ENCODE measurements around the gene MAP3K21.

Gene MAP3K21

DNA sequence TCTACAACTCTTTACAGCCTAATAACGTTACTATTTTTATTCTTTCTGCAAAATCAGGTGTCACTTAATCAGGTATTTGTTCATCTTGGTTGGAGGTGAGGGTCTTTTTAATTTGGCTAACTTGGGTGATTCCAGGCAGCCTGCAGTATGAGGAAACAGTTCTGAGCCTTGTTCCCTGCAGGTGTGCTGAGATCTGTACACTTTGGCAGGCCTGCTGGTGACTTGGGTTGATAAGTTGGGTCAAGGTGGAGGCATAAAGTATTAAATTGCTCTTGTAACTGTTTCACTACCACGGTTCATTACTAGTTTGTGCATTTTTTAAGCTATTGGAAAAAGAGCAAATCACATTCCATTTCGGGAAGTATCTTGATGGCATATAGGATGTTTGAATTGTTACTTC lies 10.0 kb downstream of the MAP3K21 start:
- no peaks in the 10 kb centered on the region for H3K4me1 ChIP-seq (ENCODE audit: insufficient read depth, poor library complexity, severe bottlenecking)
- H3K4me3 ChIP-seq (ENCODE audit: severe bottlenecking) = no peak overlapping the region
- H3K36me3 ChIP-seq (ENCODE audit: low read depth) = no peaks in the 10 kb centered on the region
- H3K9me3 ChIP-seq (ENCODE audit: severe bottlenecking) = no peaks in the 10 kb centered on the region
- no peak overlapping the region for H3K27ac ChIP-seq (ENCODE audit: poor library complexity, severe bottlenecking)
- ATAC-seq (ENCODE audit: low read depth) (no peak), DNase-seq (ENCODE audit: low spot score) (no peak)
- no peaks in the 10 kb centered on the region for H3K27me3 ChIP-seq (ENCODE audit: insufficient read depth, poor library complexity, severe bottlenecking)
- no peak for TF ChIP-seq CTCF (IDR thresholded peaks at IDR 0.05; ENCODE audit: poor library complexity, severe bottlenecking)

DNA sequence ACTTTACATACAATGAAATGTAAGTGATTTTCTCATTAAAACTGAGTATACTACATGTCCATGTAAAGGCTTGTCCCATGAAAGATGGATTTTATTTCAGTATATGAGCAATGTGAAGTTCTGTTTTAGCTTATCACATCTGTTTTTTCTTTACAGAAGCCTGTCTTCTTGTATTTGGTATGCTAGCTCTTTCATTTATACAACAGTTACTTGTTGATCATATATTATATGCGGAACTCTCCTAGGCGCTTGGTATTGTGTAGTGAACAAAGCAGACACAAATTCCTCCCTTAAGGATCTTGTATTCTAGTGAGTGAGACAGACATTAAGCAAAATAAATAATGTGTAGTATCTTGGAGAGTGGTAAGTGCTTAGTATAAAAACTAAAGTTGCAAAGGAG lies 10.6 kb downstream of the MAP3K21 start:
- H3K9me3 ChIP-seq (ENCODE audit: severe bottlenecking) = no peaks in the 10 kb centered on the region
- ATAC-seq (ENCODE audit: low read depth) = no peak
- no peak for DNase-seq (ENCODE audit: low spot score)
- H3K36me3 ChIP-seq (ENCODE audit: low read depth) = no peaks in the 10 kb centered on the region
- H3K4me1 ChIP-seq (ENCODE audit: insufficient read depth, poor library complexity, severe bottlenecking) = no peaks in the 10 kb centered on the region
- TF ChIP-seq CTCF (IDR thresholded peaks at IDR 0.05; ENCODE audit: poor library complexity, severe bottlenecking) = no peak
- H3K27ac ChIP-seq (ENCODE audit: poor library complexity, severe bottlenecking) = no peak overlapping the region
- no peaks in the 10 kb centered on the region for H3K27me3 ChIP-seq (ENCODE audit: insufficient read depth, poor library complexity, severe bottlenecking)
- H3K4me3 ChIP-seq (ENCODE audit: severe bottlenecking) = no peak overlapping the region

DNA sequence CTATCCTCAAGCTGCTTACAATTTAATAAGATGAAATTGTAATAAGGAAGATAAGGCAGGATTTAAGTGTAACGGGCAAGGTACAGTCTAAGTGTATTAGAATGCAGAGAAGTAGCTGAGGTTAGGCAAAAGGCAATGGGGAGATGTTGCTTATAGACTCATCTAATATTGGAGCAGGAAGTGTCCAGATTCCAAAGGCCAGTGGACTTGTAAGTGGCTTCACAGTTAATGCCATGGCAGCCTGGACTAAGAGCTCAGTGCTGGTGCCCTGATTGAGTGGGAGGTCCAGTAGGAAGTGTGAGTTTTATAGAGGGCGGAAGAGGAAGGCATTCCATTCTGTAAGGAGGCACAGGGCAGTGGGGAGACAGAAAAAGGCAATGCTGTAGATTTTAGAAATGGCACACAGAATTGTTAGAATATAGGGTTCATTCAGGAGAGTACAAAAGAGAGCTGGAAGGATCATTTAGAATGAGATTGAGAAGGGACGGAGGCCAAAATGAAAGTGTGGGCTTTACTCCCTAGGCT lies 12.6 kb downstream of the MAP3K21 start:
- no peak overlapping the region for H3K27ac ChIP-seq (ENCODE audit: poor library complexity, severe bottlenecking)
- no peaks in the 10 kb centered on the region for H3K4me1 ChIP-seq (ENCODE audit: insufficient read depth, poor library complexity, severe bottlenecking)
- no peaks in the 10 kb centered on the region for H3K27me3 ChIP-seq (ENCODE audit: insufficient read depth, poor library complexity, severe bottlenecking)

DNA sequence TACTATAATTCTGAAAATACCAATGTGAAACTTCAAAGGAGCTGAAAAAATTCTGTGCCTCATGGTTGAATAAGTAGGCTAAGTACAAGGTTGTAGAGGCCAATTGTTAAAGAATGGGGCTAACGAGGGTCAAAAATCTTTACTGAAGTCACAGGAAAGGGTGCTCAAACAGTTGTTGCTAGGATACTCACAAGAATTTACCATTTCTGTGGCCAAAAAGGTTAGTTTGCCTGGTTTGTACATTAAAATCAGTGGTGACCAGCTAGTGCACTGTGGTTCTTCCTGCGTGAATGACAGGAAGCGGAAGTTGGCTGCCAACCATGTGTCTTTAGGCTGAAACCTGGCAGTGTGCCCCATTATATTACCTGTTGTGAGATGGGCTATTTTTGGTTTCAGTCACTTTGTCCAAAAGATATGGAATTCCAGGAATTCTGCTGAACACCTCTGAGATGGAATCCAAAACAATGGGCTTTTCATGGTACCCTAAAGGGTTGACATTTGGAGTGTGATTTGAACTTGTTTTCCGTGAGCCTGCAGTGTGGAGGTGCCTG lies 13.5 kb downstream of the MAP3K21 start:
- TF ChIP-seq CTCF (IDR thresholded peaks at IDR 0.05; ENCODE audit: poor library complexity, severe bottlenecking) = no peak
- ATAC-seq (ENCODE audit: low read depth) = no peak
- no peaks in the 10 kb centered on the region for H3K36me3 ChIP-seq (ENCODE audit: low read depth)
- H3K9me3 ChIP-seq (ENCODE audit: severe bottlenecking) = no peaks in the 10 kb centered on the region
- DNase-seq (ENCODE audit: low spot score) = no peak
- no peak overlapping the region for H3K4me3 ChIP-seq (ENCODE audit: severe bottlenecking)
- H3K4me1 ChIP-seq (ENCODE audit: insufficient read depth, poor library complexity, severe bottlenecking) = no peaks in the 10 kb centered on the region
- no peak overlapping the region for H3K27ac ChIP-seq (ENCODE audit: poor library complexity, severe bottlenecking)
- no peaks in the 10 kb centered on the region for H3K27me3 ChIP-seq (ENCODE audit: insufficient read depth, poor library complexity, severe bottlenecking)

More for the DNA sequence above, 12.6 kb downstream of the MAP3K21 start:
- Histone ChIP-seq H3K36me3 (ENCODE audit: low read depth) (no peaks in the 10 kb centered on the region), H3K4me3 (ENCODE audit: severe bottlenecking) (no peak overlapping the region), H3K9me3 (ENCODE audit: severe bottlenecking) (no peaks in the 10 kb centered on the region)
- ATAC-seq (ENCODE audit: low read depth) (no peak), DNase-seq (ENCODE audit: low spot score) (no peak)
- no peak for TF ChIP-seq CTCF (IDR thresholded peaks at IDR 0.05; ENCODE audit: poor library complexity, severe bottlenecking)

GRCh38 chr1:233342086-233342485 lies 14.6 kb downstream of the MAP3K21 start:
- no peak overlapping the region for H3K27ac ChIP-seq (ENCODE audit: poor library complexity, severe bottlenecking)
- no peaks in the 10 kb centered on the region for H3K27me3 ChIP-seq (ENCODE audit: insufficient read depth, poor library complexity, severe bottlenecking)
- no peaks in the 10 kb centered on the region for H3K36me3 ChIP-seq (ENCODE audit: low read depth)
- DNase-seq (ENCODE audit: low spot score) (no peak), ATAC-seq (ENCODE audit: low read depth) (no peak)
- no peak overlapping the region for H3K4me3 ChIP-seq (ENCODE audit: severe bottlenecking)
- TF ChIP-seq CTCF (IDR thresholded peaks at IDR 0.05; ENCODE audit: poor library complexity, severe bottlenecking) = no peak
- H3K9me3 ChIP-seq (ENCODE audit: severe bottlenecking) = no peaks in the 10 kb centered on the region
- no peaks in the 10 kb centered on the region for H3K4me1 ChIP-seq (ENCODE audit: insufficient read depth, poor library complexity, severe bottlenecking)

Data from RWPE2 (cell line).